GM06990 (cell line): Measurements from ENCODE around the gene HCN2.

Source experiments
- DNase-seq: peaks from one replicate; pipeline ENCODE4 v3.0.0-alpha.2; 2011; ENCODE audit not compliant: insufficient read length; ENCODE audit errors: extremely low read depth
- H3K27me3 ChIP-seq: replicated peaks from 2 replicates; pipeline ENCODE4 v1.6.0; 2011; ENCODE audit warnings: low read length; ENCODE audit not compliant: control insufficient read depth, insufficient read depth
- H3K36me3 ChIP-seq: 2 replicates; pipeline ENCODE4 v1.5.1; 2011; ENCODE audit warnings: low read length; ENCODE audit not compliant: control insufficient read depth, insufficient read depth
- H3K4me3 ChIP-seq: replicated peaks from 2 replicates; pipeline ENCODE4 v1.5.1; 2011; ENCODE audit warnings: low read depth, mild to moderate bottlenecking, control low read depth, low read length
- CTCF ChIP-seq: IDR thresholded peaks from 2 replicates; pipeline ENCODE4 v1.5.1; 2011; ENCODE audit warnings: low read length, control low read depth, mild to moderate bottlenecking, inconsistent platforms; ENCODE audit not compliant: insufficient read depth, poor library complexity, severe bottlenecking

The HCN2 gene

GRCh38 chr19:547117-547516, 42.6 kb upstream of the HCN2 start:
- Histone ChIP-seq H3K36me3 (peaks cover 2% of the 10 kb centered on the region; the same call in 1 of the 2 replicates), H3K27me3 (no peaks in the 10 kb centered on the region), H3K4me3 (no peak overlapping the region)
- no peak for TF ChIP-seq CTCF
- no peak for DNase-seq

- no peaks in the 10 kb centered on the region for H3K27me3 ChIP-seq
These were observed 41.6 kb upstream of the HCN2 start for GRCh38 chr19:547836-548720.

GRCh38 chr19:548886-549830, 40.5 kb upstream of the HCN2 start:
- no peaks in the 10 kb centered on the region for H3K27me3 ChIP-seq
- no peak for TF ChIP-seq CTCF
- no peaks in the 10 kb centered on the region for H3K36me3 ChIP-seq
- no peak for DNase-seq
- no peak overlapping the region for H3K4me3 ChIP-seq

More at GRCh38 chr19:547836-548720, 41.6 kb upstream of the HCN2 start:
- no peak for DNase-seq
- TF ChIP-seq CTCF, result no peak
- Histone ChIP-seq H3K36me3 (no peaks in the 10 kb centered on the region; the same call in 1 of the 2 replicates), H3K4me3 (no peak overlapping the region)

- Histone ChIP-seq H3K27me3 (no peaks in the 10 kb centered on the region), H3K4me3 (no peak overlapping the region), H3K36me3 (no peaks in the 10 kb centered on the region)
- no peak for DNase-seq
- no peak for TF ChIP-seq CTCF
These were observed 34.9 kb upstream of the HCN2 start for GRCh38 chr19:554817-555216.

GRCh38 chr19:555474-555808, 34.2 kb upstream of the HCN2 start:
- H3K36me3 ChIP-seq, result no peaks in the 10 kb centered on the region
- no peak for TF ChIP-seq CTCF
- no peak for DNase-seq
- H3K27me3 ChIP-seq, result no peaks in the 10 kb centered on the region
- H3K4me3 ChIP-seq, result no peak overlapping the region
